HL-60/S4 (cell line): ENCODE results near the gene GTF3C5.
"Not testable (repeated sequence)": the region's sequence is repeated elsewhere in the genome, so short reads cannot be mapped to it uniquely, and the experiment has no call there.

Source experiments
- in situ Hi-C: fragments of 300-500 bp; cut with MboI; formaldehyde crosslinking; loops from 2 replicates; pipeline ENCODE4 v1.14.3; 2022; ENCODE audit warnings: low sequenced_read_pairs

GTF3C5 gene

GRCh38 chr9:133086894-133087293, 56.1 kb downstream of the GTF3C5 start:
- in situ Hi-C loops = no loop called here

GRCh38 chr9:133087429-133088145, 56.8 kb downstream of the GTF3C5 start:
- in situ Hi-C loops = no loop called here

GRCh38 chr9:133088146-133088750, 57.5 kb downstream of the GTF3C5 start:
- in situ Hi-C loops = no loop called here

GRCh38 chr9:133088756-133089155, 58.0 kb downstream of the GTF3C5 start:
- in situ Hi-C loops = no loop called here

GRCh38 chr9:133089271-133089671, 58.5 kb downstream of the GTF3C5 start:
- in situ Hi-C loops = no loop called here

GRCh38 chr9:133090187-133090586, 59.4 kb downstream of the GTF3C5 start:
- in situ Hi-C loops = no loop called here

GRCh38 chr9:133090752-133091385, 60.1 kb downstream of the GTF3C5 start:
- in situ Hi-C loops = no loop called here

- in situ Hi-C loops = not testable (repeated sequence)
Measured at GRCh38 chr9:133094351-133094750, 63.6 kb downstream of the GTF3C5 start.

GRCh38 chr9:133094842-133095393, 64.1 kb downstream of the GTF3C5 start:
- in situ Hi-C loops = no loop called here

GRCh38 chr9:133098104-133098754, 67.4 kb downstream of the GTF3C5 start:
- in situ Hi-C loops = no loop called here

- in situ Hi-C loops = no loop called here
Measured at GRCh38 chr9:133098871-133099270, 68.1 kb downstream of the GTF3C5 start.

- in situ Hi-C loops = loop anchor here (5.0 kb wide), 1 partner anchor 47 kb away; no protein-coding TSS in a partner anchor
Measured at GRCh38 chr9:133099726-133100505, 69.1 kb downstream of the GTF3C5 start.

- in situ Hi-C loops = loop anchor here (5.0 kb wide), 1 partner anchor 47 kb away; no protein-coding TSS in a partner anchor
Measured at GRCh38 chr9:133100506-133101355, 69.9 kb downstream of the GTF3C5 start.

- in situ Hi-C loops = loop anchor here (5.0 kb wide), 1 partner anchor 46 kb away; no protein-coding TSS in a partner anchor
Measured at GRCh38 chr9:133101356-133102189, 70.8 kb downstream of the GTF3C5 start.

- in situ Hi-C loops = loop anchor here (5.0 kb wide), 1 partner anchor 45 kb away; no protein-coding TSS in a partner anchor
Measured at GRCh38 chr9:133102190-133103021, 71.6 kb downstream of the GTF3C5 start.

GRCh38 chr9:133103183-133103986, 72.6 kb downstream of the GTF3C5 start:
- in situ Hi-C loops = loop anchor here (5.0 kb wide), 1 partner anchor 44 kb away; no protein-coding TSS in a partner anchor
